GM21529 (cell line): ENCODE results near the gene RYR2.
A peak's percentile ranks its signal among the peaks of the same experiment; 100 is the strongest.
"Not testable (repeated sequence)": the region's sequence is repeated elsewhere in the genome, so short reads cannot be mapped to it uniquely, and the experiment has no call there.

Experiments used
- ATAC-seq: cut with Tn5 transposase; IDR thresholded peaks from one replicate; pipeline ENCODE4 v1.9.1; 2021; ENCODE audit not compliant: unreplicated experiment

RYR2 gene

DNA sequence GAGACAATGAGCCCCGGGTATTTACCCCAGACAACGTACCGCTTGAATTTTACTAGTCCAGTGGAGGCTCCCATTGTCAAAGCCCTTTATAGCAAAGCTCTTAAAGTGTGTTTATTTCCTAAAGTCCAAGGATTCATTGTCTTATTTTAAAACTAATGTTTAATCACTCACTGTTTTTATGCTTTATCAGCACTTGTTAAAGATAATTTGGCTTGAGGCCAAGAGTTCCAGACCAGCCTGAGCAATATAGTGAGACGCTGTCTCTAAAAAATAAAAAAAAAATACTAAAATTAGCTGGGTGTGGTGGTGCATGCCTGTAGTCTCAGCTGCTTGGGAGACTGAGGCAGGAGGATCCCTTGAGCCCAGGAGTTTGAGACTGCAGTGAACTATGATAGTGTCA, 202.8 kb downstream of the RYR2 start:
- no peak for ATAC-seq

- no peak for ATAC-seq
Measured at GRCh38 chr1:237247442-237247841, 205.5 kb downstream of the RYR2 start.

DNA sequence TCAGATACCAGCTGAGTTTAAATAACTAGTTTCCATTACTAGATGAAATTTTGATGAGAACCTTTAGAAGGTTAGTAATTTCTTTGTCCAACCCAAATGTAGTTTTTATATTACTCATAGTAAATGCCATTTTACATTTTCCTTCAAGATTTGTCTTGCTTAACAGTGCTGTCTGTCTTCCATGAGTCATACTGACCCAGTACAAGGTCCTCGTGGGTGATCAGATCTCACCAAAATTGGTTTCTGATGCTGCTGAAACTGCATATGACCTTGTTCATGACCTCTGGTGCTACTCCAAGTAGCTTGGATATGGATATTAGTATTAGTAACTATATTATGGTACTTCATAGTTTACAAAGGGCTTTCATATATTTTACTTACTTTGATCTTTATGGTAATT, 207.1 kb downstream of the RYR2 start:
- ATAC-seq, result no peak

DNA sequence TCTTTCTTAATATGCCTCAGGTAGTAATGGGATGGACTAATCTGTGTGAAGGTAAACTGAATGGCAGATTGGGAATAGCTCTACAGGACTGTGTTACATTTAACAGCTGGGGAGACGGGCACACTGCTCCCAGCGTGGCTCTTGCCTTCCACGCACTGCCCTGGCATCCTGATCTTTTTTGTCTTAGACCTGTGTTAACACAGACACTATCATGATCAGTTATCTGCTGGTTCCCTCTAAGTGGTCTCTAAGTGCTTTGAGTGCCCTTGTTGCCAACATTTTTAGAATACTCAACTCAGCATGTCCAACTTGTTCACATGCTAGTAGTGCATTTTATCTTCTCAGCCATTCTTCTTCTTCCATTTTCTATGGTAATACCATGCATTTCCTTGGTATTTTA, 208.1 kb downstream of the RYR2 start:
- ATAC-seq, result no peak

GRCh38 chr1:237255071-237255470, 213.1 kb downstream of the RYR2 start:
- no peak for ATAC-seq

- no peak for ATAC-seq
Measured at GRCh38 chr1:237258871-237259270, 216.9 kb downstream of the RYR2 start.

GRCh38 chr1:237261198-237261597, 219.2 kb downstream of the RYR2 start:
- no peak for ATAC-seq

DNA sequence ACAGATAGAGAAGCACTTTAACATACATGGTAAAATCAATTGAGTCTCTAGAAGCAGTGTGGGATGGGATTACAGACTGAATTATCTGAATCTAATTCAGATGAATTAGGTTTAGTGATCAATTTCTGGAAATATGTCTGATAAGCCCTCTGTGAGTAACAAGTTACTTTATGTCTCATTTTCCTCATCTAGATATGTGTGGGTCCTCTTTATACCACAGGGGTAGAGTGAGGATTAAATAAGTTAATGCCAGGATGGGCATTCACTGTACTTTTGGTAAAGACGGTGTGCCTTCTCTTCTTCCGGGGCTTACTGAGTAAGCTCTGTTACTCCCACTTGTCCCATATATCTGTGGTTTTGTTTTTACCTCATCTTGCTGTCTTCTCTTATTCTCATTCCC, 225.8 kb downstream of the RYR2 start:
- no peak for ATAC-seq

- peak; percentile 57 for ATAC-seq
Measured at GRCh38 chr1:237269938-237270337, 228.0 kb downstream of the RYR2 start.

DNA sequence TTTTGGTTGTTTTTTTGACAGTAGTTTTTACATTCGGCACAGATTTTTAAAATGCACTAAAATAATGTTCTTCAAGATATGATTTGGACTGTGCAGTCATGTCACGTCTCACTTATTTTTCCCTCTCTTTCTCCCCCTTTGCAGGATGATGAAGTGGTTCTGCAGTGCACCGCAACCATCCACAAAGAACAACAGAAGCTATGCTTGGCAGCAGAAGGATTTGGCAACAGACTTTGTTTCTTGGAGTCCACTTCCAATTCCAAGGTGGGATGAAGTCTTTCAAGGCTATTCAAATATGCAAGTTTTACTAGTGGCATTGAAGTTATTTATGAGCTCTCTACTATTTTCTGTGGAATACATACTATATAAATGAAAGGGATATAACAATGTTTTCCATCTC, 228.4 kb downstream of the RYR2 start:
- ATAC-seq, result no peak

DNA sequence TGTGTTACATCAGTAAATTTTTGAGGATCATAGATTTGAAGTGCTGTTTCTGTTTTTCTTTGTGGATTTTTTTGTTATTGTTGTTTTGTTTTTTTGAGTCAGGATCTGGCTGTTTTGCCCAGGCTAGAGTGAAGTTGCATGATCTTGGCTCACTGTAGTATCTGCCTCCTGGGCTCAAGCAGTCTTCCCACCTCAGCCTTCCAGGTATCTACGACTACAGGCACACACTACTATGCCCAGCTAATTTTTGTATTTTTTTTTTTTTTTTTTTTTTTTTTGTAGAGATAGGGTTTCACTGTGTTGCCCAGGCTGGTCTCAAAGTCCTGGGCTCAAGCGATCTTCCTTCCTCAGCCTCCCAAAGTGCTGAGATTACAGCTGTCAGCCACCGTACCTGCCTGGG, 236.0 kb downstream of the RYR2 start:
- ATAC-seq, result not testable (repeated sequence)

GRCh38 chr1:237279629-237280028, 237.6 kb downstream of the RYR2 start:
- no peak for ATAC-seq

DNA sequence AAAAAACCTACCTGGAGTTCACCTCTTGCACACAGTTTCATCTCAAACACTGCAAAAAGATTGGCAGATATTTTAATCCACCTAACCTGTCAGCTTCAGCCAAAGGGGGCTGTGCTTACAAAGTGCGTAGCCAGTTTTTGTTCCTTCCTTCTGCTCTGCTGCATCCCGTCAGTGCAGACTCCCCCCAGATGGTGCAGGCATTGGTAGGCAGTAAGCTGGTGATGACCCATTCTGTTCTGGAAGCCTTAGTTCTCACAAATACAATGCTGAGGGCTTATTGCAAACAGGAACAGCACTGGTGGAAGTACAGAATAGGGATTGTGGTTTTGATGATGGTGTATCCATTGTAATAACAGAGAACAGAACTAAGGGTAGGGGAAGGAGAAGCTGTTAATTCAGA, 239.5 kb downstream of the RYR2 start:
- ATAC-seq, result no peak

- ATAC-seq, result no peak
Measured at GRCh38 chr1:237282208-237282783, 240.3 kb downstream of the RYR2 start.

DNA sequence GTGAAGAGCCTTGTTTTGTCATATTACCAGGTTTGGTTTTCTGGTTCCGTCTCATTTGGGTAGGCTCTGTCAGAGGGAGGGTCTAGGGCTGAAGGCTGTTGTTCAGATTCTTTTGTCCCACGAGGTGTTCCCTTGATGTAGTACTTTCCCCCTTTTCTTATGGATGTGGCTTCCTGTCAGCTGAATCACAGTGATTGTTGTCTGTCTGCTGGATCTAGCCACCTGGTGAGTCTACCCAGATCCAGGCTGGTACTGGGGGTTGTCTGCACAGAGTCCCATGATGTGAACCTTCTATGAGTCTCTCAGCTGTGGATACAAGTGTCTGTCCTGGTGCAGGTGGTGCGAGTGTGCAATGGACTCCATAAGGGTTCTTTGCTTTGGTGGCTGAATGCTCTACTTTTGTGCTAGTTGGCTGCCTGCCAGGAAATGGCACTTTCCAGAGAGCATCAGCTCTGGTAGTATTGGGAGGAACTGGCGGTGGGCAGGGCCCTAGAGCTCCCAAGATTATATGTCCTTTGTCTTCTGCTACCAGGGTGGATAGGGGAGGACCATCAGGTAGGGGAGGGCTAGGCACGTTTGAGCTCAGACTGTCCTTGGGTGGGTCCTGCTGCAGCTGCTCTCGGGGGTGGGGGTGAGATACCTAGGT, 246.0 kb downstream of the RYR2 start:
- no peak for ATAC-seq

GRCh38 chr1:237293804-237294203, 251.8 kb downstream of the RYR2 start:
- ATAC-seq, result no peak

DNA sequence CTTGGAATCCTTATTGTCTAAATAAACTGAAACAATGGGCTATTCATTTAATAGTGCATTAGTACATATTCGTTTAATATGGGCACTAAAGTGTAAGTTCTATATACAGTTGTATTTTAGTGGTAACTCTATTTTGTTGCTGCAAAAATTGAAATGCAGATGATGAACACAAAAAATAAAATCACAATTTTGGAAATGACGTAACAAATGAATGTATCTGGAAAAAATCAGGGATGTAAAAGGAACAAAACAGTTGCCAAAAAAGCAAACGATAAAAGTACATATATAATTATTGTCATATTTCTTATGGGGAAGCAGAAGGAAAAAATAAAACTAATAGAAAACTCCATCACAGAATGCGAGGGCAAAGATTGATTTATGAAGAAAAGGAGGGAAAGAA, 254.9 kb downstream of the RYR2 start:
- ATAC-seq, result no peak

DNA sequence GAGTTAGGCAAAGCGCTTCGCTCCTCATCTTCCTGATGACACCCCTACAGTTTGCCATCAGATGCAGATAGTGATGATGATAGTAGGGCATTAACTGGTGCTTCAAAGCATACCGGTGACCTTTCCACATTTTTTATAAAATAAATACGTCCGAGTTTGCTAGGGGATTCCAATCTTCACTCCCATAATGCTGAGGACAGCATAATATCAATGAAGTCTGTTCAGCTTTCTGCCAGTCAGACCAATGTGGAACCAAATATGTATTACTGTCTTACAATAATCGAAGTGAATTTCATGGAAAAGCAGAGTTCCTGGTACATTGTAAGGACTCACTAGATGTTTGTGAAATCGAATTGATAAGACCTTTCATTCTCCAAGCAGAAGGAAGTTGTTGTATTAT, 258.7 kb downstream of the RYR2 start:
- ATAC-seq, result no peak

GRCh38 chr1:237303929-237304328, 261.9 kb downstream of the RYR2 start:
- ATAC-seq, result no peak

DNA sequence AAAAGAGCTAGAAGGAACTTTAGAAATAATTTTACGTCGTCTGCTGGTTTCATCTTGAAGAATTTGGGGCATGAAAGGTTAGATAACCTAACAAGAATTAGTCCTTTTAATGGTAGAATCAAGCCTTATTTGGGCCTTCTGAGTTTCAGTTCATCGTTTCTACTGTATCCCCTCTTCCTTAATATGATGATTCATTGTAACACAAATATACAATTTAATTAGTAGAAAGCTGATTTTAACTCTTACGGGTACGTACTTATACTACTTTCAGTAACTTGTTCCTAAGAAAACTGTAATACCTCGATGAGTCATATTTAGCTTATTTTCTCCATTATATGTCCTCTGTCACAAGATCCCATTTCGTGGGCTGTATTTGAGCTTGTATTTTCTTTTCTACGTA, 264.7 kb downstream of the RYR2 start:
- ATAC-seq, result no peak

GRCh38 chr1:237309595-237310118, 267.7 kb downstream of the RYR2 start:
- no peak for ATAC-seq

DNA sequence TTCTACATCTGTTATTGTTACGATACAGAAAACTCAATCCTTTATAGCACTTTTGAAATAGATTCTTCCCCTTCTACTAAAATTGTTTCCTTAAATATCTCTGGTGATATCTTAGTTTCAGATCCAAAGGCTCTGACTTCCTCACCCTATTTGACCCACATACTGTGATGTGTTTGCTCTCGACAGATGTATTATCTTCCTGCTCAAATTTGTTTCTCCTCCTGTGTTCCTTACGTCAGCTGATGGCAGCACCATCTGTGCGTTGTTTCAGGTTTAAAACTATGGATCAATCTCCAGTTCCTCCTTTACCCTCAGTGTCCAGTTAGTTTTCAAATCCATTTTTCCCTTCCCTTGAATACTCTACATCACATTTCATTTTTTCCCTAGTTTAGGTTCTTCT, 274.4 kb downstream of the RYR2 start:
- no peak for ATAC-seq

DNA sequence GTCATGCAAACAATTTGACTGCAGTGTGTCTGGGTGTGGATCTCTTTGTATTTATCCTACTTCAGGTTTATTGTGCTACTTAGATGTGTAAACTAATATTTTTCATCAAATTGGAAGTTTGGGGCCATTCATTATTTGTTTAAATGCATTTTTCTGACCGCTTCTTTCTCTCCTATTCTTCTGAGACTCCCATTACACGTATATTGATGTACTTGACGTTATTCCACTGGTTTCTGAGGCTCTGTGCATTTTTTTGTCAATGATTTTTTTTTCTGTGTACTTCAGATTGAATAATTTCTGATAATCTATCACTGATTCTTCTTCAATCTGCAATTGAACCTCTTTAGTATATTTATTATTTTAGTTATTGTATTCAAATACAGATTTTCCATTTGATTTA, 276.8 kb downstream of the RYR2 start:
- ATAC-seq, result no peak
